Activated T-helper 17 cell treated with anti-CD3 and anti-CD28 coated beads, Interleukin-2, amount 50 U/mL, for 72 hours (primary cell): ENCODE data around the gene FAM13A. TPM values are rescaled to one million over a fixed set of nuclear protein-coding genes. Genes with fewer than 3 reads are reported as not detected.

Source experiments
- ATAC-seq: fragments of 150-1000 bp; cut with Tn5 transposase; replicated peaks from 2 replicates; pipeline ENCODE4 v1.10.0; 2021; ENCODE audit warnings: mild to moderate bottlenecking, moderate library complexity
- H3K27ac Mint-ChIP-seq: one replicate; pipeline ENCODE4 v1.8.0; 2022; ENCODE audit warnings: mixed read lengths
- H3K27me3 Mint-ChIP-seq: one replicate; pipeline ENCODE4 v1.8.0; 2022; ENCODE audit warnings: mixed read lengths
- H3K36me3 Mint-ChIP-seq: one replicate; pipeline ENCODE4 v1.8.0; 2022; ENCODE audit warnings: low read depth, mild to moderate bottlenecking, mixed read lengths
- H3K4me1 Mint-ChIP-seq: one replicate; pipeline ENCODE4 v1.8.0; 2022; ENCODE audit warnings: mixed read lengths
- H3K4me3 Mint-ChIP-seq: one replicate; pipeline ENCODE4 v1.8.0; 2022; ENCODE audit warnings: mild to moderate bottlenecking, mixed read lengths
- H3K9me3 Mint-ChIP-seq: one replicate; pipeline ENCODE4 v1.8.0; 2022; ENCODE audit warnings: mixed read lengths
- total RNA-seq, 2 donors: library from RNA; stranded (reverse); gene quantifications; one replicate each; pipeline ENCODE4 v1.2.3, GENCODE V29; 2022

FAM13A gene
- total RNA-seq, 2 donors from 2014 or later: 6.7 to 91.4 TPM

GRCh38 chr4:88826771-88827170 lies 230.2 kb downstream of the FAM13A start:
- Mint-ChIP-seq H3K4me3 (no peak overlapping the region), H3K27me3 (peaks cover 4% of the 10 kb centered on the region), H3K27ac (no peak overlapping the region), H3K36me3 (peaks cover 15% of the 10 kb centered on the region), H3K4me1 (no peaks in the 10 kb centered on the region), H3K9me3 (no peaks in the 10 kb centered on the region)
- no peak for ATAC-seq

GRCh38 chr4:88825931-88826330 lies 231.1 kb downstream of the FAM13A start:
- no peaks in the 10 kb centered on the region for H3K9me3 Mint-ChIP-seq
- no peak overlapping the region for H3K27ac Mint-ChIP-seq
- H3K4me3 Mint-ChIP-seq: no peak overlapping the region
- no peak for ATAC-seq
- H3K36me3 Mint-ChIP-seq: peaks cover 23% of the 10 kb centered on the region
- peaks cover 1% of the 10 kb centered on the region for H3K4me1 Mint-ChIP-seq
- H3K27me3 Mint-ChIP-seq: peaks cover 4% of the 10 kb centered on the region

DNA sequence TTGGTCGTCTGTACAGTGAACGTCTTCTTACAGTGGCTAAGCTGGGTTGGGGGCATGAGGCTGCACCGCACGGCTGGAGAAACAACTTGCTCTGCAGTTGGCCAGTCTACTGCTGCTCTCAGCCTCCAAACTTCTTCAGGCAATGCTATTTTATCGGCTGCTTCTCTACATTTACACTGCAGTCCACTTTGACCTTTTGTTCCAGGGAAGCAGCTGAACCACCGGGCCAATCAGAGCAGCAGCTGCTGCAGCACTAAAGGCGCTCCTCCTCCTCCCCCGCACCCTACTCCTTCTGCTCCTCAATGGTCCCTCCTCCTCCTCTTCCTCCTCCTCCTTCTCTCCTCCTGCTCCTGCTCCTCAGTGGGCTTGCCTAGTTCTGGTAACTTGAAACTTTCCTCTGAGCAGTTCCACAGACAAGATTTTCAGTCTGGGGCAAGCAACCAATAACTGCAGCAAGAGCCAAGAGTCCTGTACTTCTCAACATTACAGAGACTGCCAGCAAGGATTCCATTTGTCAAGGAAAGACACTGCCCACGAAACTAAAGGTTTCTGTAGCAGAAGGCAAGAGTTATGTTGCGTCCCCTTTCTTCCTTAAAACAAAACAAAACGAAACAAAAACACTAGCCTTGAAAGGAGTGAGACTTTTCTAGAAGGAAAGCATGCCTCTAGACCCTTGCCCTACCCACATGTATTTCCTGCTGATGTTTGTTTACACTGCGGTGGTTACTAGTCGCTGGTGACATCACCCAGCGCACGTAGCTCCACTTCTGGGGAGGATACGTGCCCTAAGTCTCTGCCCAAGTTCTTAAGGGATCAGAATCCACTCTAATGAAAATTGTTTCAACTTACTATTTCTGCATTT lies 233.7 kb downstream of the FAM13A start:
- no peaks in the 10 kb centered on the region for H3K27me3 Mint-ChIP-seq

GRCh38 chr4:88822034-88822789 lies 234.8 kb downstream of the FAM13A start:
- Mint-ChIP-seq H3K4me1 (peaks cover 11% of the 10 kb centered on the region), H3K27ac (peak overlapping the region; percentile 94), H3K9me3 (no peaks in the 10 kb centered on the region), H3K36me3 (peaks cover 48% of the 10 kb centered on the region), H3K27me3 (no peaks in the 10 kb centered on the region), H3K4me3 (peak overlapping the region; percentile 91)
- ATAC-seq: no peak

More for the DNA sequence above, 233.7 kb downstream of the FAM13A start:
- H3K36me3 Mint-ChIP-seq: peaks cover 44% of the 10 kb centered on the region
- H3K9me3 Mint-ChIP-seq: no peaks in the 10 kb centered on the region
- H3K4me3 Mint-ChIP-seq: peak overlapping the region; percentile 91
- peak overlapping the region; percentile 94 for H3K27ac Mint-ChIP-seq
- H3K4me1 Mint-ChIP-seq: peaks cover 9% of the 10 kb centered on the region
- ATAC-seq: peak; percentile 94

- no peak overlapping the region for H3K27ac Mint-ChIP-seq
- H3K36me3 Mint-ChIP-seq: peaks cover 48% of the 10 kb centered on the region
- H3K4me3 Mint-ChIP-seq: peak overlapping the region; percentile 91
- no peak for ATAC-seq
- H3K27me3 Mint-ChIP-seq: no peaks in the 10 kb centered on the region
- peaks cover 11% of the 10 kb centered on the region for H3K4me1 Mint-ChIP-seq
- no peaks in the 10 kb centered on the region for H3K9me3 Mint-ChIP-seq
Measured at GRCh38 chr4:88821522-88821921, 235.5 kb downstream of the FAM13A start.

DNA sequence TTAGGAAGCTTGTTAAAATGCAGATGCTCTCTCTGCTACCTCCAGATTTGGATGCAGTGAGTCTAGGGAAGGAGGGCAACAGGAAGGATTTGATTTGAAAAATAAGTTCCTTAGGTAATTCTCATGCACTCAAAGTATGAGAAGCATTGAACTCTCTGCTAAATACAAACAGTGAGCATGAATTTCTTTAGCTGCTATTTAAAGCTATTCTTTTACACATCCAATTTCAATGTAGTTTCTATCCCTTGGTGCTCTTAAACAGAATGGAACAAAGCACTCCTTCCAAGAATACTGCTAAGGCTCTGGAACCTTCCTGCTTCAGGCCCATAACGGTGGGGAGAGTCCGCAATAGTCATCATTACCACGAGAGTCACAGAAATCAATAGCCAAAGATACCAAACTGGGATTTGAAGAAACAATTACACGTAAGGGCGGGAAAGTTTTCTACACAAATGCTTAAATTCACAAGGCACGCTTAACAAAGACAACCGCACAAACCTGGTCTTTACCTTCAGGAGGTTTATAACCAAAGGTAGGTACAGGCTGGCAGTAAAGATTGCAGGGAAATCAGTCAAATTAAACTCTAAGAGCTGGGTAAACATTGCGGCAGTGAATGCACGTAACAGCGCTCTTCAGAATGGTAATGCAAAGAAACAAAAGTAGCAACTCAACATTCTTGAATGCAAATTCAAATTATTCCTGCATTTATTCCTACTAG lies 236.1 kb downstream of the FAM13A start:
- Mint-ChIP-seq H3K36me3 (peaks cover 48% of the 10 kb centered on the region), H3K4me3 (peak overlapping the region; percentile 91), H3K9me3 (no peaks in the 10 kb centered on the region), H3K27me3 (no peaks in the 10 kb centered on the region), H3K27ac (peak overlapping the region; percentile 80), H3K4me1 (peaks cover 11% of the 10 kb centered on the region)
- no peak for ATAC-seq

DNA sequence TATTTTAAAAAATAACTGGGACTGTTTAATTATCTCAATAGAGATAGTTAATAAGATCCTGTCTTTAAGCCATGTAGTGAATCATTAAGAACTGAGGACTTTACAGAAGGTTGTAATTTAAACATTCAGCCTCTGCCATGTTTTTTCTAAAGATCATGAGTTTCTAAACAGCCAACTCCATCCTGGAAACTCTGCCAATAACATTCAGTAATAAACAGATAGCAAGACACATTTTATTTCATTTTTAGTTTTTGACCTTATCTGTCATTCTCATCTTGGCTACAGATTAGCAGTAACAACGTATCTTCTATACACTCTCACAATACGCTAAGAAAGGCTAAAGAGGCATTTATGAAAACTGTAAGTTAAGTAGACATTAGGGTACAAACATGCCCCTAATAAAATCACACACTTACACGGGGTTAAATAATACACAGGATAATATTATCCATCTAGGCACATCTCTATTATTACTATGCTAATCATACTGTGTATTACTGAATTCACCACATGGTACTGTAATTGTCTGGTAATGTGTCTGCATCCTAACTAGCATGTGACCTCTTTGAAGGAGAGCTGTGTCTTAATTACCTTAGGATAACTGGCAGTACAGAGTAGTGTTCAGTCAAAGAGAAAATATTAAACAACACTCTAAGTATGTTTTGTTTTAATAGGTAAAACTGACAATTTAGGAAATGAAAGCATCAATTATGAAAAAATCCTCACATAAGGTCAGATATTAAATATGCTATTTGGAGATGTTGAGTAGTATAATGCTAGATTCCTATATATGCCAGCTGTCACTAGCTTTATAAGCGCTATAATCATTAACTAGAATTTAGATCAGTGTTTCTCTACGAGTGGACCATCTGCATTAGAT lies 236.9 kb downstream of the FAM13A start:
- Mint-ChIP-seq H3K4me3 (peak overlapping the region; percentile 91), H3K4me1 (peaks cover 11% of the 10 kb centered on the region), H3K36me3 (peaks cover 52% of the 10 kb centered on the region), H3K9me3 (no peaks in the 10 kb centered on the region), H3K27ac (peak overlapping the region; percentile 26), H3K27me3 (no peaks in the 10 kb centered on the region)
- no peak for ATAC-seq

DNA sequence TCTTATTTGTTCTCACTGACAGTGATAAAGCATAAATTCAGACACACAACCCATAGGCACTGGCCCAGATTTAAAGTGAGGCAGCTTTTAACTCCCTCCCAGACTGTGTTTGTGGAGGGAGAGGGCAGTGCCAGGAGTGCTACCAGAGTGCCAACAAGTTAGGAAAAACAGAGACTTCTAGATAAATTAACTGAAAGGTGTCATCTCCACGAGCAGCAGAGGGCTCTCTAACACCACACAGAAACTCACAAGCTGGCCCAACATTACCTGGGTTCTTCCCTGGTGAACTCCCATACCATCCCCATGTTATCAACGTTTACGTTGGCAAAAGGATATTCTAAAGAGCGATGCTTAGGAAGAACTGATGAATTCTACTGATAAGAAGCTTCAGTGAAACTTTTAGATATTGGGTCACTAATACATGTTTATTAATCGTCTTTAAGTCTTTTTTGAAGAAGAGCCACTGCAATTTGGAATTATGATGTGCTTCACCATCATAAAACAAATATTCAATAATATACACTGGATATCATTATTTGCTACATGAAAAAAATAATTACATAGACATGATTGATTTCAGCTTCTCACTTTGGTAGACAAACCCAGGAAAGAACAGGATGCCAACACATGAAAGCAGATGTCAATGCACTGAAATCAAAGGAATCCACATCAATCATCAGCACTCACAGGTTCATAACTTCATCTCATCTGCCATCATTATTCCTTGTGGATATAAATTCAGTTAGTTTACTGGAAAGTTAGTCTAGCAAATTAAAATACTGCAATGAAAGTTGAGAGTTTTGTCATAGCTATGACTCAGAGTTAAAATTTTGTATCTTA lies 238.1 kb downstream of the FAM13A start:
- ATAC-seq: peak; percentile 9
- H3K27ac Mint-ChIP-seq: no peak overlapping the region
- peak overlapping the region; percentile 91 for H3K4me3 Mint-ChIP-seq
- no peaks in the 10 kb centered on the region for H3K9me3 Mint-ChIP-seq
- peaks cover 61% of the 10 kb centered on the region for H3K36me3 Mint-ChIP-seq
- H3K4me1 Mint-ChIP-seq: peaks cover 11% of the 10 kb centered on the region
- H3K27me3 Mint-ChIP-seq: no peaks in the 10 kb centered on the region

DNA sequence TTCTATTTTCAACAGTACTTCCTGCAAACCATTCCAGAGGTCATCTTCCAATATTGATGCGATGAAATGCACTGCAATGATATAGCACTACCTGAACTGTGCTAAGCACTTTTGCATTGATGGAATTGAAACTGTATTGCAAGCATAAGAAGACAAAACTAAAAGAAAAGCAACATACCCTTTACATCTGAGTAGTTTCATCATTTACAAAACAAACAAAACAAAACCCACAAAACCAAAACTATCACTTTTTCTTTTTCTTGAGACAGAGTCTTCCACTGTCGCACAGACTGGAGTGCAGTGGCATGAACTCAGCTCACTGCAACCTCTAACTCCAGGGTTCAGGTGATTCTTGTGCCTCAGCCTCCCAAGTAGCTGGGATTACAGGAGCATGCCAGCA lies 239.2 kb downstream of the FAM13A start:
- Mint-ChIP-seq H3K27me3 (no peaks in the 10 kb centered on the region), H3K27ac (no peak overlapping the region)
- ATAC-seq: no peak

GRCh38 chr4:88816360-88816759 lies 240.6 kb downstream of the FAM13A start:
- H3K4me3 Mint-ChIP-seq: no peak overlapping the region
- no peaks in the 10 kb centered on the region for H3K27me3 Mint-ChIP-seq
- H3K9me3 Mint-ChIP-seq: no peaks in the 10 kb centered on the region
- H3K36me3 Mint-ChIP-seq: peaks cover 47% of the 10 kb centered on the region
- peaks cover 17% of the 10 kb centered on the region for H3K4me1 Mint-ChIP-seq
- H3K27ac Mint-ChIP-seq: no peak overlapping the region
- ATAC-seq: no peak

More for the DNA sequence above, 239.2 kb downstream of the FAM13A start:
- Mint-ChIP-seq H3K4me3 (no peak overlapping the region), H3K36me3 (peaks cover 57% of the 10 kb centered on the region), H3K4me1 (peaks cover 11% of the 10 kb centered on the region), H3K9me3 (no peaks in the 10 kb centered on the region)

- Mint-ChIP-seq H3K36me3 (peaks cover 35% of the 10 kb centered on the region), H3K27ac (no peak overlapping the region), H3K4me1 (peaks cover 20% of the 10 kb centered on the region), H3K9me3 (no peaks in the 10 kb centered on the region), H3K27me3 (no peaks in the 10 kb centered on the region), H3K4me3 (no peak overlapping the region)
- no peak for ATAC-seq
Measured at GRCh38 chr4:88814043-88814617, 242.9 kb downstream of the FAM13A start.

GRCh38 chr4:88813013-88813412 lies 244.0 kb downstream of the FAM13A start:
- Mint-ChIP-seq H3K4me1 (peaks cover 15% of the 10 kb centered on the region), H3K27me3 (no peaks in the 10 kb centered on the region), H3K4me3 (no peak overlapping the region), H3K9me3 (no peaks in the 10 kb centered on the region), H3K36me3 (peaks cover 25% of the 10 kb centered on the region), H3K27ac (no peak overlapping the region)
- ATAC-seq: no peak

DNA sequence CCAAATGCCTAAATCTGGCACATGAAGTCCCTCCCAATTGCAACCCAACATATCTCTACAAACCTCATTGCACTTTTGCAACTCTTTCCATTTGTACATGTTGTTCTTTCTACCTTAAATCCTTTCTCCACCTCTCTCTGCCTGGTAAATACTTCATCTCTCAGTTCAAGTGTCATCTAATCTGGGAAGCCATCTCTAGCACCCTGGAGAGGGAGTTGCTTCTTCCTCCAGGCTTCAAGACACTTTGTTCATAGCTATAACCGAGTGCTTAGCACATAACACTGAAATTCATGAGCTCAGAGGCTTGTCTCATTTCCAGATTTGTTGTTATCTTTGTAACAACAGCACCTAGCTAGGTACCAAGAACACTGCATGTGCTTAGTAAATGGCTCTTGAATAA lies 244.6 kb downstream of the FAM13A start:
- H3K27me3 Mint-ChIP-seq: no peaks in the 10 kb centered on the region
- no peak overlapping the region for H3K27ac Mint-ChIP-seq
- no peak for ATAC-seq
- H3K9me3 Mint-ChIP-seq: no peaks in the 10 kb centered on the region
- no peak overlapping the region for H3K4me3 Mint-ChIP-seq
- H3K4me1 Mint-ChIP-seq: peaks cover 15% of the 10 kb centered on the region
- H3K36me3 Mint-ChIP-seq: peaks cover 23% of the 10 kb centered on the region
